ENCODE results near the gene SERPINB4. TPM values are rescaled to one million over a fixed set of nuclear protein-coding genes. Genes with fewer than 3 reads are reported as not detected.

The SERPINB4 gene
- total RNA-seq, 1 experiment from 2014 or later = not detected

DNA sequence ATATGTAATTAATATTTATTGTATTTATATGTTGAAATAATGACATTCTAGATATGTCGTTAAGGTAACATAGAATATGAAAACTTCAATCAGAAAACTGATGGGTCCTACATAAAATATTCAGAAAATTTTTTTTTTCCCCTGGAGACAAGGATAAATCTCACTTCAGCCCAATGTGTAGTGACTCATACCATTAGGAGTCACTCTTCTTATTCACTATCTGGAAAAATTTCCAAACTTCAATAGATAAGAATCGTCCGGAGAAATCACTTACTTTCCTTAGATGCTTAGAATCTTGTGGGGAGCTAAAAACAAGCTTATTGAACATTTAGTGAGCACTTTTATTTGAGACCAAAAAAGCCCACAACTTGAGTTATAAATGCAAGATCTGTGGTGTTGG lies 52.3 kb downstream of the SERPINB4 start:
- Histone ChIP-seq H3K36me3 (no peaks in the 10 kb centered on the region), H3K9me3 (no peaks in the 10 kb centered on the region)
- no peak for DNase-seq

DNA sequence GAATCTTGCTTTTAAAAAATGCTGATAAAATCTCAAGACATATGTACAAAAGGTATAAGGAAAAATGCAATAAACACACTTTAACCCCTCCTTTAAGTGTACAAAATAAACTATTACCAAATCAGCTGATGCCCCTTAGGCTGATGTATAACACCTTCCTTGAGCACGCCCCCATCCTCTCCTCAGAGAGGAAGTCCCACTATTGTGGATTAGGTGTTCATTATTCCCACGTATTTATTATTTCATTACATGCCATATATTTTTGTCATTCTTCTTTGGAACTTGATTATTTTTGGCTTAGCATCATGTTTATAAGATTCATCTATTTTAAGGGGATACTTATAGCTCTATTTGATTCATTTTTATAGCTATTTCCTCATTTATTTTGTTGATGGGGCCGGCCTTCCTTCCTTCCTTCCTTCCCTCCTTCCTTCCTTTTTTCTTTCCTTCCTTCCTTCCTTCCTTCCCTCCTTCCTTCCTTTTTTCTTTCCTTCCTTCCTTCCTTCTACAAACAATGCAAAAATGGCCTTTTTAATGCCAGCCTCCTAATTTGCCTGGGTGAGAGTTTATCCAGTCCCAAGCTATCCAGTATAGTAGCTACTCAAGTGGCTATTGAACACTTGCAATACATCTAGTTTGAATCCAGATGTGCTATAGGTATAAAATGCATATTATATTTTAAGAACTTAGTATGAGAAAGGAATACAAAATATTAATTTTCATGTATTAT lies 52.9 kb downstream of the SERPINB4 start:
- DNase-seq = no peak
- Histone ChIP-seq H3K36me3 (no peaks in the 10 kb centered on the region), H3K4me3 (no peak overlapping the region), H3K27me3 (no peaks in the 10 kb centered on the region), H3K9me3 (no peaks in the 10 kb centered on the region)

More for the DNA sequence above, 52.3 kb downstream of the SERPINB4 start:
- Histone ChIP-seq H3K27me3 (no peaks in the 10 kb centered on the region), H3K4me3 (no peak overlapping the region)

DNA sequence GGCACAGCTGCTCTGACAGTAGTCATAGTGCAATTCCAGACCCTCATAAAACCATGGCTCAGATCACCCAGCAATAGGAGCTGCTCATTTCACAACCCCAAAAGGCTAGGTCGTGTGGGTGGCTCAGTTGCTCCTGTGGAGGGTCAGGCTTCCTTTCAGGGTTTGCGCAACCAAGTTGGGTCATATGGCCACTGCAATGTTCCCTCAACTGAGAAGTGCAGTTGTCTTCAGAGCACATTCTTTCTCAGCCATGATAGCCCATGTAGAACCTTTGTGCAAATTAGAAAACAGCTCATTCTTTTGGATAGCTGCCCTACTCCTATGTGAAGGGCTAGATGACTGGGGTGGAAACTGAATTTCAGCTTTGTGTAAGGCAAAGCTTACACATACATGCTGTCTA lies 53.7 kb downstream of the SERPINB4 start:
- H3K27me3 ChIP-seq = no peaks in the 10 kb centered on the region
- no peaks in the 10 kb centered on the region for H3K9me3 ChIP-seq
- H3K4me3 ChIP-seq = no peak overlapping the region
- no peak for DNase-seq
- H3K36me3 ChIP-seq = no peaks in the 10 kb centered on the region

DNA sequence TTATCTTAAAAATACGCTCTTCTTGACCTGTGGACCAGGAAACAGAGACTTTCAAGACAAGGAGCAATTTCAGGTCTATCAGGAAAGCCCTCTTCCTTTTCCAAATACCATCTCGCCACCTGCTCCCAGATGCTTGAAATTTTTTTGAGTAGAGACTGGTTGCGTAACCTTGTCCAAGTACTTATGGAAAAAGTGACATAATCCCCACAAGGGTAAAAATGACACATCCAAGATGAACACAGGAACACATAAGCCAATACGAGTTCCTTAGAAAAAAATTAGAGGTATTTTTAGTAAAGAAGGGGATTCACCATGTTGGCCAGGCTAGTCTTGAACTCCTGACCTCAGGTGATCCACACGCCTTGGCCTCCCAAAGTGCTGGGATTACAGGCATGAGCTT lies 55.1 kb downstream of the SERPINB4 start:
- no peaks in the 10 kb centered on the region for H3K36me3 ChIP-seq
- DNase-seq = no peak

More for the DNA sequence above, 55.1 kb downstream of the SERPINB4 start:
- no peaks in the 10 kb centered on the region for H3K9me3 ChIP-seq
- no peak overlapping the region for H3K4me3 ChIP-seq
- no peaks in the 10 kb centered on the region for H3K27me3 ChIP-seq

Other genes with a start within 250 kb of the SERPINB4 start
- 28.9 and 43.9 TPM in 2 replicates for gene VPS4B, start 221.8 kb downstream of the SERPINB4 start, total RNA-seq (2014; rRNA removed; shearing (Covaris generic); ENCODE audit: low replicate concordance)
- gene SERPINB5, start 167.3 kb downstream of the SERPINB4 start, total RNA-seq (2014; rRNA removed; shearing (Covaris generic); ENCODE audit: low replicate concordance) = 37.8 and 43.9 TPM in 2 replicates
- not detected in 2 replicates for gene SERPINB12, start 101.9 kb downstream of the SERPINB4 start, total RNA-seq (2014; rRNA removed; shearing (Covaris generic); ENCODE audit: low replicate concordance)
- not detected in 2 replicates for gene SERPINB13, start 56.9 kb downstream of the SERPINB4 start, total RNA-seq (2014; rRNA removed; shearing (Covaris generic); ENCODE audit: low replicate concordance)
- gene SERPINB3, start 17.6 kb upstream of the SERPINB4 start, total RNA-seq (2014; rRNA removed; shearing (Covaris generic); ENCODE audit: low replicate concordance) = not detected in 2 replicates
- not detected in 2 replicates for gene SERPINB11, start 58.7 kb upstream of the SERPINB4 start, total RNA-seq (2014; rRNA removed; shearing (Covaris generic); ENCODE audit: low replicate concordance)
- 0.99 and 4.7 TPM in 2 replicates for gene SERPINB7, start 131.2 kb upstream of the SERPINB4 start, total RNA-seq (2014; rRNA removed; shearing (Covaris generic); ENCODE audit: low replicate concordance)
- not detected in 2 replicates for gene SERPINB2, start 243.4 kb upstream of the SERPINB4 start, total RNA-seq (2014; rRNA removed; shearing (Covaris generic); ENCODE audit: low replicate concordance)